A549 (cell line): ENCODE measurements around the gene JAGN1. TPM values are rescaled to one million over a fixed set of nuclear protein-coding genes. Genes with fewer than 3 reads are reported as not detected.

ENCODE experiments used
- ATAC-seq, 2 experiments: fragments of 200-7000 bp in 1 of 2; fragments of >200 bp in 1 of 2; cut with Nextera tagmentation in 1 of 2; cut with Tn5 transposase in 1 of 2; 3 replicates each; pipeline versions ENCODE4 v1.8.0 to v1.9.1; 2018 to 2020; ENCODE audit warnings: mild to moderate bottlenecking in 1 of 2, moderate library complexity in 1 of 2
- CTCF ChIA-PET: fragments of 300-600 bp; sonication (Branson Sonifier 250); formaldehyde crosslinking; extraction: SDS; loops from one replicate; lab custom pipeline; 2021; ENCODE audit warnings: antibody characterized with exemption, inconsistent platforms; lab: Yijun Ruan, JAX
- POLR2A ChIA-PET: fragments of 350-600 bp; formaldehyde crosslinking; extraction: SDS; loops from one replicate; lab custom pipeline; 2021; ENCODE audit warnings: antibody characterized with exemption, inconsistent platforms; lab: Yijun Ruan, JAX
- DNase-seq, 2 experiments: peaks; one replicate each; pipeline versions ENCODE4 v3.0.0 to v3.0.0-alpha.2; 2011 to 2016; ENCODE audit warnings: low read depth in 1 of 2, low spot score in 1 of 2
- FAIRE-seq: peaks from 2 replicates; lab custom pipeline; 2011; peaks lifted over from hg19 to GRCh38; lab: Jason Lieb, UNC
- H3K27ac ChIP-seq, 2 experiments: fragments of >200 bp; sonication (Bioruptor Twin); formaldehyde crosslinking; 3 replicates each; pipeline ENCODE4 v1.5.1; 2016 to 2017
- H3K4me1 ChIP-seq: fragments of >200 bp; sonication (Bioruptor Twin); formaldehyde crosslinking; 3 replicates; pipeline ENCODE4 v1.6.1; 2016
- H3K4me2 ChIP-seq: fragments of >200 bp; sonication (Bioruptor Twin); formaldehyde crosslinking; 3 replicates; pipeline ENCODE4 v1.6.1; 2016
- H3K4me3 ChIP-seq: fragments of >200 bp; sonication (Bioruptor Twin); formaldehyde crosslinking; 3 replicates; pipeline ENCODE4 v1.5.1; 2016
- H3K9me3 ChIP-seq: fragments of >200 bp; sonication (Bioruptor Twin); formaldehyde crosslinking; 3 replicates; pipeline ENCODE4 v1.6.1; 2016
- ATOH8 ChIP-seq: fragments of 250-450 bp; sonication (Bioruptor Pico); IDR thresholded peaks from 2 replicates; pipeline ENCODE4 v1.5.0; 2020; ENCODE audit warnings: low read depth, mild to moderate bottlenecking, moderate library complexity
- CHD4 ChIP-seq: fragments of 200-600 bp; sonication (generic); IDR thresholded peaks from 2 replicates; pipeline ENCODE4 v1.6.1; 2016; ENCODE audit warnings: antibody characterized with exemption, mild to moderate bottlenecking, borderline replicate concordance
- EHMT2 ChIP-seq: fragments of 200-600 bp; sonication (generic); IDR thresholded peaks from 2 replicates; pipeline ENCODE4 v1.6.1; 2016; ENCODE audit warnings: antibody characterized with exemption, low read depth, mild to moderate bottlenecking, moderate library complexity
- EP300 ChIP-seq, 2 experiments: fragments of >200 bp; sonication (Bioruptor Twin); formaldehyde crosslinking; IDR thresholded peaks; 2 replicates in 1 of 2; 3 replicates in 1 of 2; pipeline ENCODE4 v1.6.1; 2016 to 2017
- HDAC2 ChIP-seq: fragments of 200-600 bp; sonication (generic); IDR thresholded peaks from 2 replicates; pipeline ENCODE4 v1.6.1; 2016
- HOXB13 ChIP-seq: fragments of 250-450 bp; sonication (Bioruptor Pico); IDR thresholded peaks from 2 replicates; pipeline ENCODE4 v1.5.0; 2020; ENCODE audit warnings: low read depth, mild to moderate bottlenecking, moderate library complexity
- JUN ChIP-seq, 2 experiments: fragments of >200 bp; sonication (Bioruptor Twin); formaldehyde crosslinking; IDR thresholded peaks; 2 replicates in 1 of 2; 3 replicates in 1 of 2; pipeline ENCODE4 v1.6.1; 2016 to 2017
- JUNB ChIP-seq: fragments of >200 bp; sonication (Bioruptor Twin); formaldehyde crosslinking; IDR thresholded peaks from 2 replicates; pipeline ENCODE4 v1.6.1; 2016
- MAFK ChIP-seq: fragments of 450-650 bp; IDR thresholded peaks from 2 replicates; pipeline ENCODE4 v1.6.1; 2014; ENCODE audit not compliant: partially characterized antibody
- MAX ChIP-seq: IDR thresholded peaks from 2 replicates; pipeline ENCODE4 v1.6.1; 2012
- MAZ ChIP-seq: fragments of 150-350 bp; IDR thresholded peaks from 2 replicates; pipeline ENCODE4 v1.6.1; 2014; ENCODE audit warnings: antibody characterized with exemption, low read depth, low read length, borderline replicate concordance
- MYC ChIP-seq: IDR thresholded peaks from 2 replicates; pipeline ENCODE4 v1.6.1; 2012; ENCODE audit warnings: mild to moderate bottlenecking, inconsistent platforms, low read length, improper control_type of control experiment, borderline replicate concordance
- RAD21 ChIP-seq, 2 experiments: fragments of >200 bp in 1 of 2; sonication (Bioruptor Twin) in 1 of 2; formaldehyde crosslinking in 1 of 2; IDR thresholded peaks in 1 of 2; conservative IDR thresholded peaks in 1 of 2; 2 replicates in 1 of 2; 3 replicates in 1 of 2; pipeline ENCODE4 v1.6.1; 2012 to 2018; ENCODE audit warnings: inconsistent platforms in 1 of 2
- RARB ChIP-seq: fragments of 250-450 bp; sonication (Bioruptor Pico); IDR thresholded peaks from 2 replicates; pipeline ENCODE4 v1.8.0; 2021; ENCODE audit warnings: mild to moderate bottlenecking, moderate library complexity
- REST ChIP-seq: fragments of 200-600 bp; sonication (generic); IDR thresholded peaks from 2 replicates; pipeline ENCODE4 v1.6.1; 2016; ENCODE audit warnings: antibody characterized with exemption, mild to moderate bottlenecking, moderate library complexity
- RFX5 ChIP-seq: fragments of 450-650 bp; IDR thresholded peaks from 2 replicates; pipeline ENCODE4 v1.7.1; 2014; ENCODE audit warnings: antibody characterized with exemption, mild to moderate bottlenecking, moderate library complexity
- RNF2 ChIP-seq: fragments of 200-600 bp; sonication (generic); IDR thresholded peaks from 2 replicates; pipeline ENCODE4 v1.6.1; 2016; ENCODE audit warnings: low read depth, mild to moderate bottlenecking, antibody characterized with exemption, moderate library complexity, borderline replicate concordance
- SMC3 ChIP-seq: fragments of >200 bp; sonication (Bioruptor Twin); formaldehyde crosslinking; IDR thresholded peaks from 3 replicates; pipeline ENCODE4 v1.6.1; 2018; ENCODE audit warnings: inconsistent platforms
- SREBF2 ChIP-seq: fragments of 450-650 bp; IDR thresholded peaks from 2 replicates; pipeline ENCODE4 v1.6.1; 2014; ENCODE audit warnings: mild to moderate bottlenecking, moderate library complexity
- TFCP2L1 ChIP-seq: fragments of 250-450 bp; sonication (Bioruptor Pico); IDR thresholded peaks from 2 replicates; pipeline ENCODE4 v1.5.0; 2021; ENCODE audit warnings: mild to moderate bottlenecking
- TP53 ChIP-seq: fragments of 250-450 bp; sonication (Bioruptor Pico); IDR thresholded peaks from 2 replicates; pipeline ENCODE4 v1.5.0; 2021; ENCODE audit warnings: mild to moderate bottlenecking, moderate library complexity
- WGBS: methylation state at CpG from one replicate; pipeline ENCODE4 v1.1.6; 2017; ENCODE audit errors: missing lambda C conversion rate; 5-methylcytosine and 5-hydroxymethylcytosine counted together
- polyA plus RNA-seq, 4 experiments: library from polyadenylated mRNA; depleted of rRNA in 3 of 4; stranded (reverse); fragments of >200 nt; fragmentation: RNase III in 1 of 4; extraction: RNeasy Plus Mini Kit Qiagen cat#74134 plus additional on column Dnase treatment in 1 of 4; gene quantifications; 2 replicates in 3 of 4; 3 replicates in 1 of 4; pipeline ENCODE4 v1.2.3, GENCODE V29; 2011 to 2017

JAGN1 gene
- polyA plus RNA-seq, 2 of the 4 experiments (the other 2 are of a cell fraction): 48.6 to 63.2 TPM

DNA sequence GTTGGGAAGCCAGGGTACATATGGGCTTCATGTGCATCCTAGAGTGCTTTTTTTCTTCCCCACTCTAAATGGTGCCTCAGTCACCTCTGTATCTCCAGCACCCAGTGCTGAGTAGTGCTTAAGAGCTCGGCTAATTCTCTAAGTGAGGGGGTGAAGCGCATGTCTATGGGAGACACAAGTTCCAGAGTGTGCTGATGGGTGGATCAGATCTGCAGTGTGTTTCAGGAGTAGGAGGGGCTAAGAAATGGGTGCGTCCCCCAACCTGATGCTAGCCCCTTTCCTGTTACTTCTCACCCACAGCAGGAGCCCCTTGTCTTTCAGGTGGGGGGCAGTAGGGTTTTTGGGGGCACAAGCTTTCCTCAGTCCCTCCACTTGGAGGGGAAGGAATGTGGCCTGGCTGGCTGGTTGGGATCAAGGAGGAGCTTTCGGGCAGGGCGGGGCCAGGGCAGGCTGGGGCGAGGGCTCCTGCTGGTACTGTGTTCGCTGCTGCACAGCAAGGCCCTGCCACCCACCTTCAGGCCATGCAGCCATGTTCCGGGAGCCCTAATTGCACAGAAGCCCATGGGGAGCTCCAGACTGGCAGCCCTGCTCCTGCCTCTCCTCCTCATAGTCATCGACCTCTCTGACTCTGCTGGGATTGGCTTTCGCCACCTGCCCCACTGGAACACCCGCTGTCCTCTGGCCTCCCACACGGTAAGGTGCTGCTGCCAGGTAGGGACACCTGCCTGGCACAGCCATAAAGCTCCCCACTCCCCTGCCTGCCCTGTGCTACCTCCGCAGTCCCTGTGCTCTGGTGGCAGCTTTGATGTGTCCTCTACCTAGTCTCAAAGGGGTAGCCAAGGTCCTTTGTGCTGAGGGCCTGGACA, 12.2 kb downstream of the JAGN1 start, which contains the start of gene IL17RE:
Gene IL17RE, plus strand, starts transcription at position 477 of the 866 bp plus-strand sequence. Its CDS starts 85 bp downstream, at position 562.
- DNase-seq (no peak), ATAC-seq (peak; percentile 20 to 33; a peak in 3 of 6 replicates)
- ChIA-PET CTCF (interaction anchor here (1.0 to 3.9 kb wide), 9 partner anchors 10 to 54 kb away, joined by 3 to 18 read pairs (median 5); partner anchors contain the start of gene CRELD1), POLR2A (interaction anchor here (0.5 to 0.9 kb wide), 2 partner anchors 9 to 12 kb away, joined by 3 read pairs; no protein-coding TSS in a partner anchor)
- H3K4me3 ChIP-seq: no peak within 1 kb of the TSS
- 84% methylated on average over 10 of the region's 13 CpGs for WGBS
- H3K4me2 ChIP-seq: peak within 1 kb of the TSS; percentile 29; the same call in 2 of the 3 replicates
- H3K27ac ChIP-seq: peak within 1 kb of the TSS in 1 of 2 experiments; percentile 67; a peak in 3 of 6 replicates
- TF ChIP-seq REST: no peak
- no peak for TF ChIP-seq SMC3
- TF ChIP-seq, all 56 proteins: peak for 0
- no peaks in the 10 kb centered on the region for H3K9me3 ChIP-seq
- H3K4me1 ChIP-seq: peaks cover 33% of the 10 kb centered on the region
- FAIRE-seq: no peak

- Histone ChIP-seq H3K4me2 (peak overlapping the region; percentile 29; the same call in 1 of the 3 replicates), H3K27ac (peak overlapping the region in 1 of 2 experiments; percentile 67; a peak in 3 of 6 replicates), H3K9me3 (no peaks in the 10 kb centered on the region), H3K4me1 (peaks cover 27% of the 10 kb centered on the region), H3K4me3 (no peak overlapping the region)
- FAIRE-seq: no peak
- DNase-seq: no peak
- ChIA-PET CTCF (interaction anchor here (1.0 to 3.9 kb wide), 8 partner anchors 10 to 43 kb away, joined by 3 to 18 read pairs (median 5); partner anchors contain the start of gene CRELD1), POLR2A (interaction anchor here (0.9 kb wide), 1 partner anchor 12 kb away, joined by 3 read pairs; no protein-coding TSS in a partner anchor)
- no peak for TF ChIP-seq TP53
- TF ChIP-seq HDAC2: no peak
- no peak for TF ChIP-seq RARB (CRISPR knock-in tag)
- no peak for TF ChIP-seq EP300 (IDR thresholded peaks at IDR 0.05)
- TF ChIP-seq RFX5: no peak
- no peak for TF ChIP-seq JUNB
- no peak for TF ChIP-seq RNF2
- TF ChIP-seq MAFK: no peak
- no peak for TF ChIP-seq RAD21 (conservative IDR thresholded peaks at IDR 0.05 in 1 of 2, IDR thresholded peaks at IDR 0.05 in 1 of 2)
- no peak for TF ChIP-seq CHD4
- no peak for TF ChIP-seq TFCP2L1 (CRISPR knock-in tag)
- TF ChIP-seq EHMT2: no peak
- TF ChIP-seq MAX: no peak
- TF ChIP-seq MYC: no peak
- no peak for TF ChIP-seq ATOH8 (CRISPR knock-in tag)
- TF ChIP-seq HOXB13 (CRISPR knock-in tag): no peak
- no peak for TF ChIP-seq MAZ
- no peak for TF ChIP-seq SREBF2
- no peak for TF ChIP-seq JUN (IDR thresholded peaks at IDR 0.05)
- 41% methylated on average over 4 of the region's 4 CpGs for WGBS
- ATAC-seq: peak in 1 of 2 experiments; percentile 42; a peak in 3 of 6 replicates
These were observed 12.8 kb downstream of the JAGN1 start for GRCh38 chr3:9903238-9903624.
